ACC112 (cell line): Measurements from ENCODE around the gene ATP2B1.

Source experiments
- H2AFZ ChIP-seq: fragments of 200-600 bp; sonication (generic); one replicate; pipeline ENCODE4 v1.6.0; 2017; ENCODE audit warnings: antibody characterized with exemption, low read length; ENCODE audit not compliant: unreplicated experiment
- H3K27ac ChIP-seq: fragments of 200-600 bp; sonication (generic); 2 replicates; pipeline ENCODE4 v1.5.1; 2014; ENCODE audit warnings: low read depth, mild to moderate bottlenecking, antibody characterized with exemption, low read length, moderate library complexity
- H3K27me3 ChIP-seq: fragments of 200-600 bp; sonication (generic); 2 replicates; pipeline ENCODE4 v1.6.1; 2014; ENCODE audit warnings: mild to moderate bottlenecking, antibody characterized with exemption, low read length, moderate library complexity, mixed read lengths; ENCODE audit not compliant: insufficient read depth
- H3K36me3 ChIP-seq: fragments of 200-600 bp; sonication (generic); 2 replicates; pipeline ENCODE4 v1.6.1; 2016; ENCODE audit warnings: mild to moderate bottlenecking, antibody characterized with exemption, low read length, moderate library complexity, mixed read lengths; ENCODE audit not compliant: insufficient read depth
- H3K4me1 ChIP-seq: fragments of 200-600 bp; sonication (generic); one replicate; pipeline ENCODE4 v1.6.1; 2016; ENCODE audit warnings: low read length, mixed read lengths; ENCODE audit not compliant: insufficient read depth, unreplicated experiment, control insufficient read depth
- H3K4me3 ChIP-seq: fragments of 200-600 bp; sonication (generic); 2 replicates; pipeline ENCODE4 v1.5.1; 2014; ENCODE audit warnings: mild to moderate bottlenecking, low read depth, low read length
- H3K79me2 ChIP-seq: fragments of 200-600 bp; sonication (generic); one replicate; pipeline ENCODE4 v1.6.0; 2016; ENCODE audit warnings: low read length; ENCODE audit not compliant: control insufficient read depth, unreplicated experiment, insufficient read depth

The ATP2B1 gene

GRCh38 chr12:89568484-89568883, 140.2 kb downstream of the ATP2B1 start:
- Histone ChIP-seq H3K27me3 (no peaks in the 10 kb centered on the region), H3K79me2 (no peaks in the 10 kb centered on the region), H2AFZ (no peak overlapping the region), H3K27ac (no peak overlapping the region), H3K4me1 (peaks cover 5% of the 10 kb centered on the region), H3K4me3 (no peak overlapping the region), H3K36me3 (no peaks in the 10 kb centered on the region)

GRCh38 chr12:89567691-89568239, 140.9 kb downstream of the ATP2B1 start:
- Histone ChIP-seq H2AFZ (no peak overlapping the region), H3K4me1 (peaks cover 5% of the 10 kb centered on the region), H3K36me3 (no peaks in the 10 kb centered on the region), H3K27ac (no peak overlapping the region), H3K4me3 (no peak overlapping the region), H3K79me2 (no peaks in the 10 kb centered on the region), H3K27me3 (no peaks in the 10 kb centered on the region)

- H3K36me3 ChIP-seq, result no peaks in the 10 kb centered on the region
- H3K27ac ChIP-seq, result no peak overlapping the region
- H3K4me3 ChIP-seq, result no peak overlapping the region
- H2AFZ ChIP-seq, result no peak overlapping the region
- H3K4me1 ChIP-seq, result peaks cover 3% of the 10 kb centered on the region
- no peaks in the 10 kb centered on the region for H3K27me3 ChIP-seq
- H3K79me2 ChIP-seq, result no peaks in the 10 kb centered on the region
These were observed 142.0 kb downstream of the ATP2B1 start for GRCh38 chr12:89566615-89567014.

GRCh38 chr12:89565002-89565401, 143.6 kb downstream of the ATP2B1 start:
- no peaks in the 10 kb centered on the region for H3K4me1 ChIP-seq
- no peaks in the 10 kb centered on the region for H3K27me3 ChIP-seq
- no peak overlapping the region for H2AFZ ChIP-seq
- no peak overlapping the region for H3K27ac ChIP-seq
- no peaks in the 10 kb centered on the region for H3K79me2 ChIP-seq
- no peaks in the 10 kb centered on the region for H3K36me3 ChIP-seq
- no peak overlapping the region for H3K4me3 ChIP-seq

DNA sequence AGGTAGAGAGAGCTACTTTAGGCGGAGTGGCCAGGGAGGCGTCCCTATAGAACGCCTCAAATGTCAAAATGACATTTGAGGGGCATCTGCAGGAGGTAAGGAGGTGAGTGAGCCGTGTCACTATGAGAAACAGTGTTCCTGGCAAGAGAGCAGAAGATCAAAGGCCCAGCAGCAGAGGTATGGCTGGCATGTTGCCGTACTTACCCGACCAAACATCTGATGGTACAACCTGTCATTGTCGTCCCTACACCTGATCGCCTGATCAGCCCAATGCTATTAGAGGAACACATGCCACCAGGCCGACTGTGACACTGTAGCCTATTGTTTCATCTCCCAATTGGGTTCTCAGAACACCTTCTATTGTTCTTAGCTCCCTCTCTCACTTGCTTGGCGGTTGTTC, 148.9 kb downstream of the ATP2B1 start:
- Histone ChIP-seq H3K36me3 (no peaks in the 10 kb centered on the region), H3K79me2 (no peaks in the 10 kb centered on the region), H3K4me1 (no peaks in the 10 kb centered on the region), H3K27ac (no peak overlapping the region), H2AFZ (no peak overlapping the region), H3K4me3 (no peak overlapping the region), H3K27me3 (no peaks in the 10 kb centered on the region)

- Histone ChIP-seq H3K36me3 (no peaks in the 10 kb centered on the region), H3K27ac (no peak overlapping the region)
These were observed 151.7 kb downstream of the ATP2B1 start for GRCh38 chr12:89556976-89557375.

GRCh38 chr12:89552376-89552775, 156.3 kb downstream of the ATP2B1 start:
- Histone ChIP-seq H3K27me3 (no peaks in the 10 kb centered on the region), H3K36me3 (no peaks in the 10 kb centered on the region), H3K4me3 (no peak overlapping the region), H3K79me2 (no peaks in the 10 kb centered on the region), H3K4me1 (no peaks in the 10 kb centered on the region), H3K27ac (no peak overlapping the region), H2AFZ (no peak overlapping the region)

More at GRCh38 chr12:89556976-89557375, 151.7 kb downstream of the ATP2B1 start:
- no peaks in the 10 kb centered on the region for H3K79me2 ChIP-seq
- H3K27me3 ChIP-seq, result no peaks in the 10 kb centered on the region
- H2AFZ ChIP-seq, result no peak overlapping the region
- H3K4me1 ChIP-seq, result no peaks in the 10 kb centered on the region
- H3K4me3 ChIP-seq, result no peak overlapping the region

- Histone ChIP-seq H3K36me3 (no peaks in the 10 kb centered on the region), H3K4me3 (no peak overlapping the region), H3K27ac (no peak overlapping the region), H3K4me1 (no peaks in the 10 kb centered on the region), H2AFZ (no peak overlapping the region), H3K27me3 (no peaks in the 10 kb centered on the region), H3K79me2 (no peaks in the 10 kb centered on the region)
These were observed 156.9 kb downstream of the ATP2B1 start for GRCh38 chr12:89551747-89552146.

DNA sequence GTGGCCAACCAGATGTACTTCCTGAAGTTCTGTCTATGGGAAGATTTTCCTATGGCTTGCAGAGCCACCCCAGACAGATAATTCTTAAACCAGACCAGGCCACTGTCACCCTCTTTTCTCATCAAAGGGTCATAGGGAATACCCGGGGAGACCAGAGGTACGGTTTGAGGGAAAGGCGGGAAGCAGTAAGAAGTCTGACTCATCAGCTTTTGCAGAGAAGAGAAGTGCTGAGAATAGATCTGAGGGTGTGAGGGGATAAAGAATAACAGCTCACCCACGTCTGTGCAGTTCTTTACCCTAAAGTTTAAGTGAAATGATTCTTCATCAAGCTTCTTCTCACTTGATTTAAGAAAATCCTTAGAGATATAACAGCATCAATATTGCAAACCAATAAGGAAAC, 161.5 kb downstream of the ATP2B1 start:
- Histone ChIP-seq H3K27ac (no peak overlapping the region), H3K4me1 (no peaks in the 10 kb centered on the region), H2AFZ (no peak overlapping the region), H3K79me2 (no peaks in the 10 kb centered on the region), H3K36me3 (no peaks in the 10 kb centered on the region), H3K4me3 (no peak overlapping the region), H3K27me3 (no peaks in the 10 kb centered on the region)

GRCh38 chr12:89546151-89546550, 162.5 kb downstream of the ATP2B1 start:
- H3K4me3 ChIP-seq, result no peak overlapping the region
- H3K79me2 ChIP-seq, result no peaks in the 10 kb centered on the region
- no peaks in the 10 kb centered on the region for H3K4me1 ChIP-seq
- H3K36me3 ChIP-seq, result no peaks in the 10 kb centered on the region
- H2AFZ ChIP-seq, result no peak overlapping the region
- H3K27me3 ChIP-seq, result no peaks in the 10 kb centered on the region
- H3K27ac ChIP-seq, result no peak overlapping the region

DNA sequence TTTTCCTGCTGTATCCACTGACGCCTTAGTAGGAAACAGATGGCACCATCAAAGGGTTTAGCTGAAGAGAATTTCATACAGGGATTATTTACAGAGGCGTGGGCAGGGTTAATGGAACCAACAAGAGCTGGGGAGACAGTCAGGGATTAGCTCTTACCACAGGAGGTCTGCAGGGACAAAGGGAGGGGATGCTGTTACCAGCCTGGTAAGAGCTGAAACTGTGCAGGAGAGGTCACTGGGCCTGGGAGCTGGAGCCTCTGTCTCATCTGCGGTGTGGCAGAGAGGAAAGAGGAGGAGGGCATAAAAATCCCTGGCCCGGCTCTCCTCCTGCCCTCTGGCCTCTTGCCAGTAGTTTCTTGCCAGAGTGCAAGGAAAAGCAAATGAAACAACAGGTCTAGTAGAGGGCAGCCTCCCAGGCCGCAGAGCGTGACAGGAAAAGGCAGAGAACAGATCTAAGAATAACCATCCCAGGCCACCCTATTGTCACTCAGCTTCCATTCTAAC, 163.9 kb downstream of the ATP2B1 start:
- Histone ChIP-seq H3K27ac (no peak overlapping the region), H3K4me3 (no peak overlapping the region), H3K36me3 (no peaks in the 10 kb centered on the region), H3K27me3 (no peaks in the 10 kb centered on the region), H3K79me2 (no peaks in the 10 kb centered on the region), H3K4me1 (no peaks in the 10 kb centered on the region), H2AFZ (no peak overlapping the region)
